Thyroid gland (tissue), 4 donors: ENCODE results near the gene TSPAN4. TPM values are rescaled to one million over a fixed set of nuclear protein-coding genes. Genes with fewer than 3 reads are reported as not detected.

ENCODE experiments used
- DNase-seq, 2 donors: peaks; one replicate each; pipeline ENCODE4 v3.0.0-alpha.2; 2019
- H3K27ac ChIP-seq, 3 donors: fragments of 200-600 bp; sonication (generic); 1 replicate in 2 of 3; 2 replicates in 1 of 3; pipeline ENCODE4 v1.5.1; 2016 to 2019; ENCODE audit warnings: mild to moderate bottlenecking in 1 of 3, moderate library complexity in 1 of 3
- H3K27me3 ChIP-seq: fragments of 200-600 bp; sonication (generic); one replicate; pipeline ENCODE4 v1.5.1; 2019
- H3K36me3 ChIP-seq, 2 donors: fragments of 200-600 bp; sonication (generic); one replicate each; pipeline ENCODE4 v1.5.1; 2016 to 2019
- H3K4me1 ChIP-seq, 2 donors: fragments of 200-600 bp; sonication (generic); one replicate each; pipeline ENCODE4 v1.5.1; 2017 to 2019
- H3K4me3 ChIP-seq, 3 donors: fragments of 200-600 bp; sonication (generic); replicated peaks in 1 of 3; 1 replicate in 2 of 3; 2 replicates in 1 of 3; pipeline ENCODE4 v1.5.1; 2016; ENCODE audit warnings: mild to moderate bottlenecking in 1 of 3
- H3K9me3 ChIP-seq: fragments of 200-600 bp; sonication (generic); one replicate; pipeline ENCODE4 v1.5.1; 2017
- POLR2A ChIP-seq, 2 donors: fragments of 450-650 bp; IDR thresholded peaks; one replicate each; pipeline ENCODE4 v1.6.1; 2017; ENCODE audit warnings: antibody characterized with exemption in 2 of 2, mild to moderate bottlenecking in 2 of 2, moderate library complexity in 1 of 2
- WGBS, 2 donors: methylation state at CpG; one replicate each; pipeline ENCODE4 v1.1.5; 2017; 5-methylcytosine and 5-hydroxymethylcytosine counted together
- intact Hi-C: fragments of 100-400 bp; cut with DNase I; formaldehyde crosslinking; loops from one replicate; pipeline ENCODE4 v1.15.1; 2023
- total RNA-seq, 4 donors: library from RNA; depleted of rRNA; stranded (reverse); fragments of >200 nt; gene quantifications; one replicate each; pipeline ENCODE4 v1.2.3, GENCODE V29; 2016
- TF ChIP-seq, protein P1 (sequence below), 6 experiments: fragments of 200-600 bp in 3 of 6; fragments of 450-650 bp in 3 of 6; sonication (generic) in 3 of 6; IDR thresholded peaks; one replicate each; pipeline ENCODE4 v1.5.1; 2016 to 2019; ENCODE audit warnings: antibody characterized with exemption in 6 of 6, mild to moderate bottlenecking in 2 of 6, inconsistent platforms in 1 of 6, moderate library complexity in 1 of 6

The TSPAN4 gene
- total RNA-seq, 4 donors from 2014 or later: 86.1 to 127 (median 107) TPM

DNA sequence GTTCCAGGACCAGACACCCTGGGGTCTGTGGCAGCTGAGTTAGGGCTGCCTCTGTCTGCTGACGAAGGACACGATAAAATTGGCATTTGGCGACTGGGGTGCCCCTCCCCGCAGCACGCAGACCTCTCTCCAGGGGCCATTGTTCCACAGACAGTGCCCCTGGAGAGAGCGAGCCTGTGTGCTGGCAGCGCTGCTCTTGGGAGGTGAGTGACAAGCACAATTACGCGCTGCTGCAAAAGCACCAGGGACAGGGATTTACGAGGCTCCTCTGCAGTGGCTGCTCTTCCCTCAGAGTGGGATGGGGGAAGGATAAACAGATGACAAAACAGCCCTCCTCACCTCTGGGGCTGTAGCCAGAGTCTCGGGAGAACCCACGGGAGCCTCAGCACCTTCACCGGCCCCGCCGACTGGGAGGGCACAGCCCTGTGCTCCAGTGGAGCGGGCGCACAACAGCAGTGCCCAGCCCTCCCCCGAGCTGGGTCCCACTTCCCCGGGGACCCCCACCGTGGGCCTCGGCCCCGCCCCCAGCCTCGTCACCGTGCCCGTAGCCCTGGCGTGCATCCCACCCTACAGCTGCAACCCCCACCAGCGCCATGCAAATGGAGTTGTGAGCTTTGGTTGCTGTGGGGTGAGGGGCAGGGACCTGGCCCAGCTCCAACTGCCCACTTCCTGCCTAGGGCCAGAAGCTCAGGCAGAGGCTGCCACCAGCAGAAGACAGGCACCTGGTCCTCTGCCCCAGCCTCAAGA, 48.3 kb downstream of the TSPAN4 start:
- no peaks in the 10 kb centered on the region for H3K36me3 ChIP-seq
- H3K27ac ChIP-seq: no peak overlapping the region
- no peaks in the 10 kb centered on the region for H3K4me1 ChIP-seq
- intact Hi-C loops: no loop called here
- TF ChIP-seq, protein P1, sequence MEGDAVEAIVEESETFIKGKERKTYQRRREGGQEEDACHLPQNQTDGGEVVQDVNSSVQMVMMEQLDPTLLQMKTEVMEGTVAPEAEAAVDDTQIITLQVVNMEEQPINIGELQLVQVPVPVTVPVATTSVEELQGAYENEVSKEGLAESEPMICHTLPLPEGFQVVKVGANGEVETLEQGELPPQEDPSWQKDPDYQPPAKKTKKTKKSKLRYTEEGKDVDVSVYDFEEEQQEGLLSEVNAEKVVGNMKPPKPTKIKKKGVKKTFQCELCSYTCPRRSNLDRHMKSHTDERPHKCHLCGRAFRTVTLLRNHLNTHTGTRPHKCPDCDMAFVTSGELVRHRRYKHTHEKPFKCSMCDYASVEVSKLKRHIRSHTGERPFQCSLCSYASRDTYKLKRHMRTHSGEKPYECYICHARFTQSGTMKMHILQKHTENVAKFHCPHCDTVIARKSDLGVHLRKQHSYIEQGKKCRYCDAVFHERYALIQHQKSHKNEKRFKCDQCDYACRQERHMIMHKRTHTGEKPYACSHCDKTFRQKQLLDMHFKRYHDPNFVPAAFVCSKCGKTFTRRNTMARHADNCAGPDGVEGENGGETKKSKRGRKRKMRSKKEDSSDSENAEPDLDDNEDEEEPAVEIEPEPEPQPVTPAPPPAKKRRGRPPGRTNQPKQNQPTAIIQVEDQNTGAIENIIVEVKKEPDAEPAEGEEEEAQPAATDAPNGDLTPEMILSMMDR (IDR thresholded peaks at IDR 0.05): no peak
- no peak for TF ChIP-seq POLR2A (IDR thresholded peaks at IDR 0.05)
- no peaks in the 10 kb centered on the region for H3K9me3 ChIP-seq
- WGBS, 2 donors: 79 to 87% methylated on average over 13 to 17 of the region's 27 CpGs
- H3K27me3 ChIP-seq: no peaks in the 10 kb centered on the region
- no peak for DNase-seq
- no peak overlapping the region for H3K4me3 ChIP-seq

DNA sequence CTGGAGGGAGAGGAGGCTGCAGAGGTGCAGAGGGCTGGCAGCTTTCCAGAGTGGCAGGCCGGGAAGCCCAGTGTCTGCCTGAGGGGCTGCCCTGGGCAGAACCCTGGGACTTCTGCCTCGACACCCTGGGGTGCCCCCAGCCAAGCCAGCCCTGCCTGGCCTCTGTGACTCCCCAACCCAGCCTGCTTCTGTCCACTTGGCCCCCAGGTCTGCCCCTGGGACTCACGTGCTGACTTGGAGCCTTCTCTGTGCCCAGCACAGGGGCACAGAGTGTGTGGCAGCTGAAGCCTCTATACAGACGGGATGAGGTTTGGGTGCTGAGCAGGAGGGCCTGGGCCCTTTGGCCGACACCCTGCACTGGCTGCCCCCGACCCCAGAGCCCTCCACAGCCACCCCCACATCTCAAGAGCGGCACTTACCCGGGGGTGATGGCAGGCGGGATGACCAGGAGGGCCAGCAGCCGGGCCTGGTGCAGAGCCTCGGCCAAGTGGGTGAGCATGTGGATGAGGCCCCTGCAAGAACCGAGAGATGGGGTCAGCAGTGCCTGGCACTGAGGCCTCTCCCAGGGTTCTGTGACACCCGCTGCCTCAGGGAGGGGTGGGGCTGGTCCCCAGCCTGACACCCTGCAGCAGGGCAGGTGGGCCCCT, 50.5 kb downstream of the TSPAN4 start:
- intact Hi-C loops: no loop called here

DNA sequence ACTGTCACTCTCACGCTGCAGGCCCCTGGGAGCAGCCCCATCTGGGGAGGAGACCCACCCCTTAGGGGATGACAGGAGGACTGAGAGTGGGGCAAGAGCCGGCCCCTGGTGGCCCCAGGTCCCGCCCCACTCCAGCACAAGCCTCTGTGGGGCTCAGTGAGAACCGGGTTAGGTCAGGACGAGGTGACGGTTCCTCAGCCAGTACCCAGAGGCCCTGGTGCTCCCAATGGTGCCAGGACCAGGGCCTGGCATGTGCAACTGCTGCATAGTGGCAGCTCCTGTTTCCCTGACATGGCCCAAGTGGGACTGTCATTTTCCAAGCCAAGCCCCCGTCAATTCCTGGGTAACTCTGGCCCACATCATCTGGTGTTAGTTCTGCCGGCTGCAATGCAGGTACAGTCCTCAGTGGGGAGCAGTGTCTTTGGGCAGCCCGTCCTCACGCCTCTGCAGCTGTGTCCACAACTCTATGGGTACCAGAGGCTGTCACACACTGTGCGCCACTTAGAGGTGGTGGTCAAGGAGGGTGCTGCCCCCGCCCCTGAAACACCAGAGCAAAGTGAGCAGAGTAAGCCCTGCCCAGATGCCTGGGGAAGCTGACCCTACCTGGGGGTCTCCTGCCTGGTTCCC, 52.0 kb downstream of the TSPAN4 start:
- intact Hi-C loops: no loop called here
- no peaks in the 10 kb centered on the region for H3K27me3 ChIP-seq
- no peaks in the 10 kb centered on the region for H3K9me3 ChIP-seq
- no peak for TF ChIP-seq POLR2A (IDR thresholded peaks at IDR 0.05)
- TF ChIP-seq, protein P1 (IDR thresholded peaks at IDR 0.05): no peak
- H3K4me1 ChIP-seq: no peaks in the 10 kb centered on the region
- H3K36me3 ChIP-seq: peaks cover 7 to 9% of the 10 kb centered on the region in 2 donors
- DNase-seq: no peak
- H3K4me3 ChIP-seq: no peak overlapping the region
- no peak overlapping the region for H3K27ac ChIP-seq
- 96% methylated on average over 12 of the region's 12 CpGs; no CpG with 5 or more reads in 1 of the 2 donors for WGBS, 2 donors

More for the DNA sequence above, 50.5 kb downstream of the TSPAN4 start:
- H3K27ac ChIP-seq: no peak overlapping the region
- no peak for TF ChIP-seq POLR2A (IDR thresholded peaks at IDR 0.05)
- TF ChIP-seq, protein P1 (IDR thresholded peaks at IDR 0.05): no peak
- no peaks in the 10 kb centered on the region for H3K27me3 ChIP-seq
- H3K36me3 ChIP-seq: no peaks in the 10 kb centered on the region
- DNase-seq: no peak
- 93 to 100% methylated on average over 1 to 6 of the region's 13 CpGs for WGBS, 2 donors
- H3K9me3 ChIP-seq: no peaks in the 10 kb centered on the region
- H3K4me3 ChIP-seq: no peak overlapping the region
- H3K4me1 ChIP-seq: no peaks in the 10 kb centered on the region

DNA sequence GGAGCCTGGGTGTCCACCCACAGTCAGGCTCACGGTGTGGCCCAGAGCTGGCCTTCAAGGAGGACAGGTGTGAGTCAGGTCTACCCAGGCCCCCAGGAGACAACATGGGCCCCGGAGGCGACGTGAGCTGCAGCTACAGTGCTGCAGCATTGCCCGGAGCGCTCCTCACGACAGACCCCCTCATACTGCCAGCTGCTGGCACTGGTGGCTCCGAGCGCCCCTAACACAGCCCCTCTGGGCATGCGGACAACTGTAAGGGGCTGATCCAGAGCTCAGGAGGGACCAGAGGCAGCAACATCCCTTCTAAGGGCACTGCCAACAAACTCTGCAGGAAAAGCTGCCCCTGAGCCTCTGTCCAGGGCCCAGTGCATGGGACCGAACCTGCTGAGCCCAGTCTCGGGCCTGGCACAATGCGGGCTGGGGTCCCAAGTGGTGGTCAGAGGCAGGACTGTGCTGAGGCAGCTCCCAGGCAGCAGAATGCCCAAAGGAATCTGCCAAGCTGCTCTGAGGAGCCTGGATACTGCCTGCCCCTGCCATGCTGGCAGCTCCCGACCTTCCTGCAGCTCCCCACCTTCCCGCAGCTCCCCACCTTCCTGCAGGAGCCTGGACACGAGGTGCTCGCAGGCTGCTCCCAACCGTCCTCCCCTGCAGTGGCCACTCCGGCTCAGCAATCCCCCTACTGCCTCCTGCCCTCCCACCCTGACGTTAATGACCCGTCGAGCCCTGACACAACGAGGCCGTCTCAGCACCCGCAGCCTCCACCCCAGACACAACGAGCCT, 52.9 kb downstream of the TSPAN4 start:
- no peak for DNase-seq
- Histone ChIP-seq H3K27me3 (no peaks in the 10 kb centered on the region), H3K4me3 (no peak overlapping the region), H3K36me3 (peaks cover 13 to 17% of the 10 kb centered on the region in 2 donors), H3K4me1 (no peaks in the 10 kb centered on the region), H3K27ac (no peak overlapping the region), H3K9me3 (no peaks in the 10 kb centered on the region)
- TF ChIP-seq, protein P1 (IDR thresholded peaks at IDR 0.05): no peak
- no peak for TF ChIP-seq POLR2A (IDR thresholded peaks at IDR 0.05)
- WGBS, 2 donors: 91 to 92% methylated on average over 19 to 25 of the region's 26 CpGs
- intact Hi-C loops: no loop called here
